HG02588 (cell line): Measurements from ENCODE around the gene APBA1.
A peak's percentile ranks its signal among the peaks of the same experiment; 100 is the strongest.

ENCODE experiments used
- ATAC-seq: cut with Tn5 transposase; IDR thresholded peaks from one replicate; pipeline ENCODE4 v1.9.1; 2021; ENCODE audit warnings: mild to moderate bottlenecking, moderate library complexity; ENCODE audit not compliant: unreplicated experiment

Gene APBA1

DNA sequence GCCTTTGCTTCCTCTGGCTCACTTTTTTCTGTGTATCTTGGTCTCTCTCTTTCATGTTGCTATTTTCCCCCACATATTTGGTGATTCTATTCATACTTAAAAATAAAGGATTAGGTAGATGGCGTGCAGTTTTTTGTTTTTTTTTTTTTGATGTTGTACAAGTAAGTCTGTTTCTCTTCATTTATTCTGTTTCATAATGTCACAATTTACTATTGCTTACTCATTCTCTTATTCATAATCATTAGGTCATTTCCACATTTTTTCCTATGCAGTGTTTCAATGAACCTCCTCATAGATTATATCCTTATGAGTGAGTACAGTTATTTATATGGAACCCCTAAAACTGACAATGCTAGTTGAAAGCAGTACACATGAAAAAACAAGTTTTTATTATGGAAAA is 136.3 kb downstream of the APBA1 start:
- ATAC-seq: no peak

DNA sequence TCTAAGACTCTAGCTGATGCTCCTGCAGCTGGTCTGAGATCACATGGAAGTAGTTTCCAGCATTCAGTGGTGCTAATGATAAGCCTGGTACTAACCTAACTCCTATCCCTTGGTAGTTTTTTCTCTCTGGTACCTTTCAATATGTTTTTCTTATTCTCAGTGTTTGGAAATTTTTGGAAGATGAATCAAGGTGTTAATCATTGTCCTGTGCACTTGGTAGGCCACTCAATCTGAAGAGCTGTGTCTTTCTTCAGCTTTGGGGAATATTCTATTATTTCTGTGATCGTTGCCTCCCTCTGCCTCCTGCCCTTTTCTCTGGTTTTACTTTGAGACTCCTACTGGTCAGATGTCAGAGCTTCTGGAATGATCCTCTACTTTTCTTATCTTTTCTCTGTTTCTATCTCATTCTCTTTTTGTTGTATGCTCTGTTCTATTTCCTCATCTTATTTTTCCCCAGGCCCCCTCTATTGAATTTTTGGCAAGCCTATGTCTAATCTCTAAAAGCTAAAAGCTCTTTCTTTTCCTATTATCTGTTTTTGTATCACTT is 136.8 kb downstream of the APBA1 start:
- ATAC-seq: no peak

DNA sequence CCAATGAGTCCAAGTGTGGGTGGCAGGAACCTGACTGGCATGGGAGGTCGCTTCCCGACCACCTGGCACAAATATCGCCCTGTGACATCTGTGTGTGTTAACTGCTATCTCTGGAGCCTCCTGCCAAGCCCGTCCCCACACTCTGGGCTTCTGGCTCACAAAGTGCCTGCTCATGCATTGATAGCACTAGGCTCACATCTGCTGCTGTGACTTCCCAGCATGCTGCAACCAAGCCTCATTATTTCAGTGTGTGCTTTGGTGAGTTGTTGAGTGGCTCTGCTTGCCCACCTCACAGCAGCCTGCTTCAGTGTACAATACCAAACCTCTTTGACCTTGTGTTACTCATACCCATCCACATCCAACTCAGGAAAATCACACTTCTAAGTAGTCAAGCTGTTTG is 139.8 kb downstream of the APBA1 start:
- ATAC-seq: no peak

- no peak for ATAC-seq
These were observed 144.7 kb downstream of the APBA1 start for GRCh38 chr9:69527454-69527853.

DNA sequence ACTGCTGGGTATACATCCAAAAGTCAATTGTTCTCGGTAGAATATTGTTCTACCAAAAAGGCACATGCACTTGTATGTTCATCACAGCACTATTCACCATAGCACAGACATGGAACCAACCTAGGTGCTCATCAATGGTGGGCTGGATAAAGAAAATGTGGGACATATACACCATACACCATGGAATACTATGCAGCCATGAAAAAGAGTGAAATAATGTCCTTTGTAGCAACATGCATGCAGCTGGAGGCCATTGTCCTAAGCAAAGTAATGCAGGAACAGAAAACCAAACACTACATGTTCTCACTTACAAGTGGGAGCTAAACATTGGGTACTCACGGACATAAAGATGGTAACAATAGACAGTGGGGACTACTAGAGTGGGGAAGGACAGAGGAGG is 145.5 kb downstream of the APBA1 start:
- ATAC-seq: no peak

DNA sequence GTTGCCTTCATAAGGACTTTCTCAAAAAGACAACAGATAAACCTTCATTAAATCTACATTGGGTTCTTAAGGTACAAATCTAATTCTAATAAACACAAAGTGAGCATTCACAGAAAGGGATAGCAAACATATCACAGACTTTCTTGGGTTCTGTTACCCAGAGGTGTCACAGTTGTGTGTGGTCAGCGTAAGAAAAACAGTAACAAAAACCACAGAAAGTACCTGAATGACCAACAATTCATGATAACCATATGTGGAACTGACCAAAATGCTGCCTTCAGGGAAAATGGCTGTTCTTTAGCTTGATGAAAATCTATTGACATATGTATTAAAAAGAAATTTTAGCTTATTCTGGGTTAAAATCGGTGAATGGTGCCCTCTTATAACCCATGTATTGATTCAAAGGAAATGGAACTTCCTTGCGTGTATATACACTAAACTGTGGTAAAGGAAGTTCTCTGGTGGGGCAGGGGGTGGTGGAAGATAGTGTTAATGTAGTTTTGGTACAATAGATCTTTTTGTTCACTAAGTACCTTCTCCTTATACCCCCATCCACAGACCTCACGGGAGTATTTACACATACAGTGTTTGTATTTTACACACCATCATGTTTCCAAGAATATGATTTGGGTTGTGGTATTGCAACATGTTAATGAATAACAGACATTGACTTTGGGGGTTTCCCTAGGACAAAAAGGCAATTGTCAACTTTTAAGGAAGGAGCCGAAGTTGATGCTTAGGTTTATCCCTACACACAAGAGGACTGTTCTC is 152.5 kb downstream of the APBA1 start:
- peak; percentile 85 for ATAC-seq

DNA sequence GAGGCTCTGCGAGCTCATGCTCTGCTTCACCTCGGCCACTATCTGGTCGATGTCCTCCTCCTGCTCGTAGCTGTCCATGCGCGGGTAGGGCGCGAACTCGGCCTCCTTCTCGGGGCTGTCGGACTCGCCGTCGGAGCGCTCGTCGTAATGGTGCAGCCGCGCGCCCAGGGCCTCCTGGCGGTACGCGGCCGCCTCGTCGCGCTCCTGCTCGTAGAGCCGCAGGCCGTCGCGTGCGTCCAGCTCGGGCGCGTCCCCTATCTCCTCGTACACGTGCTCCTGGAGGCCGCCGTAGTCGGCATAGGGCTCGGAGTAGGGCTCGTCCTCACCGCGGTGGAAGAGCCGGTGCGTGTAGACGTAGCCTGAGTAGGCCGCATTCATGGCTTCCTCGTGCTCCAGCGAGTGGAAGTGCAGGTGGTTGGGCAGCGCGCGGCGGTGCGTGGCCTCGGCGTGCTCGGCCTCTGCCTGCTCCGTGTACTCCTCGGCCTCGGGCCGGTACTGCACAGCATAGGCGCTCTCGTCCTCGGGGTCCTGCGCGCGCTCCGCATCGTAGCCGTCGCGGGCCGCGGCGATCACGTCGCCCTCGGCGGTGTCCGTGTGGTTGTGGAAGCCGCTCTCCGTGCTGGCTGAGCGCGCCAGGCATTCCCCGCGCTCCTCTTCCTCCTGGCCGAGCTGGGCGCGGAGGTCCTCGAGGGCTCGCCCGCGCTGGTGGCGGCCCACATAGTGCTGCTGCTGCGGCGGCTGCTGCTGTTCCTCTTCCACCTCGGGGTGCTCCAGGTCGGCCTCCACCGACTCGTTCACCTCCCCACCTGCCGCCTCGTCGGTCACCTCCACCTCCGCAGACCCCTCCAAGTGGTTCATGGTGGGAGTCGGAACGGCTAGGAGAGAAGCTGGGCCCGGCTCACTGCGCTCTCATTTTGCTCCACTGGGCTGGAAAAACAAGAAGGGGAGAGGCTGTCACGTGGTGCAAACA is 155.5 kb downstream of the APBA1 start:
- no peak for ATAC-seq

- no peak for ATAC-seq
These were observed 156.4 kb downstream of the APBA1 start for GRCh38 chr9:69515810-69516209.

- ATAC-seq: no peak
These were observed 158.9 kb downstream of the APBA1 start for GRCh38 chr9:69513141-69513820.

DNA sequence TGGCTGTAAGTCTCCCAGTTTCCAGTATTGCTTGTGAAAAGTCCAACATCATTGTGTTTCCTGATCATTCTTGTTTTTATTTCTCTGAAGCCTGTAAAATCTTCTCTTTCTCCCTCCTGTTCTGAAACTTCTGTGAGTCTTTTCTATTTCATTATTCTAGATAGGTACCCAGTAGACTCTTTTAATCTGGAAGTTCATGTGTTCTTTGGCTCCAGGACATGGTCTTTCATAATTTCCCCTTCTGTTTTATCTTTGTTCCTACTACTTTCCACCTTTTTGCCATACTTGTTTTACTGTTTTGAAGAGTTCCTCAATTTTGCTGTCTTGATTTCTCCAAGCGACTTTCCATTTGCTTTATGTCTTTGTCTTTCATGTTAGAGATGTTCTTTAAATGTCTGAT is 168.1 kb downstream of the APBA1 start:
- ATAC-seq: no peak

DNA sequence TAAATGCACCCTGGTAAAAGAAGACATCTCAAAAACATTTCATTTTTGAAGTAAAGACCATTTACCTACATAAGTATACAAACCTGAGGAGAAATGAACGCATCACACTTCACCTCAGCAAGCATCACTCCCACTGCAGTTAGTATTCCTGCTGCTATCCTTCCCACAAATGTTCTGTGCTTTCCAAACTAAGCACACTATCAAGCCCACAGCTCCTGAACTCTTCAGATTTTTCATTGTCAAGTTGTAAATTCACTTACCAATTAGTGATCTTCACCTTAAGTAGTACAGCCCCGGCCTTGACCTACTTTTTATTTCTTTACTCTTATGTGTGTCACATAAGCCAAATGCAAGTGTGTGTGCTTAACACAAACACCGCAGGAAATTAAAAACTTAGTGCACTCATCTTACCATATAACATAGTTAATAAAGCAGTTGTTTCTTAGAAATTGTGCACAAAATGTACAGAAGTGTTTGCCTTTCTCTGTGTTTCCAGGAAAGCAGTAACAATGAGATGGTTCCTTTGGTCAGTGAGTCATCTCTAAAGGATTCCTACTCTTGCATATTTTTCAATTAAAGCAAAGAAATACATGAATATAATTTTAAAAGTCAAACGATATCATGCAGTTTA is 169.4 kb downstream of the APBA1 start:
- ATAC-seq: no peak

DNA sequence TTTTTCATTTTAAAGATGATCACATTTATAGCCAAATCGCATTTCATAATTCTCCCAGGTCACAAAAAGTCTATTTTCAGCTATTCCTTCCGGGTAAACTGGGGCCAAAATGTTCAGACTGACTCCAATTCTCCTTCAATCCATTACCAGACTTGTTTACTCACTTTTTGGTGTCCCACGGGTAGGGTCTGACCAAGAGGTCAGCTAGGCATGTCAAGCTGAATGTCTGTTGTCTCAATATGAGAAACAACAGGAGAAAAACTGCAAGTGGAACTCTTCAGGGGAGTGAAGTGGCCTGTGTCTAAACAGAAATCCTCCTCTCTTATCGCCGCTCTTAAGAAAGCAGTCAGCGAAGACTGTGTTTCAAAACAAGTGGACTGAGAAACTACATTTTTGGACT is 171.3 kb downstream of the APBA1 start:
- no peak for ATAC-seq

DNA sequence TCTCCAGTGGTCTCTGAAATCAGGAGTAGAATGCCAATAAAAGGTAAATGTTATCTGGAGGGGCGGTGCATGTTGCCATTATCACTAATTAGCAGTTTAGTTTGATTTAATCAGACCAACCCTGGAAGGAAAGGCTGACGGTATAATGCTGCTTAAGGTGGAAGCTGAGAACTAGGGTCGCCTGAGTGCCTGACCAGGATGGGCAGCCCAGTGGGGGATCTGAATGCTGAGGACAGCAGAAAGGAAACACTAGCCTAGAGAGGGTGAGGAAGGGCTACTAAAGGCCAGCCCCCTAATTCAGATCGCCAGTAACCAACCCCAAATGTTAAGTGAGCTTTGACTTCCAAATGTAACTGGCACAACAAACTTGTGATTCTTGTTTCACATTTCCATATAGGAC is 172.2 kb downstream of the APBA1 start:
- ATAC-seq: no peak

- no peak for ATAC-seq
These were observed 172.8 kb downstream of the APBA1 start for GRCh38 chr9:69499407-69499806.

DNA sequence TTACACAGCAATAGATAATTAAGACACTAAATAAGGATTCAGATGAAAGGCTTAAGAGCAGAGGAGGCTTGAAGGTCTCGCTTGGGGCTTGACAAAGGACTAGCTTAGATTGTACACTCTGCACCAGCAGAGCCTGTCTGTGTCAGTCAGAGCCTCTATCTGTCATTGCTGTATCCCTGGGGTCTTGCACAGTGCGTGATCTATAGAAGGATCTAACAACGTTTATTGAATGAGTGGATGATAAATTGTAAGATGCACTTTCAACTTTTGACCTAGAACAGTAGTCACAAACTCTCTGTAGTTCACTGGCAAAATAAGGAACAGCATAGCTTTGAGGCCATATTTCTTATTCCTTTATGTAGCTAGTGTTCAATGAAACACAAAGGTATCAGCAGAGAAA is 173.7 kb downstream of the APBA1 start:
- ATAC-seq: no peak

DNA sequence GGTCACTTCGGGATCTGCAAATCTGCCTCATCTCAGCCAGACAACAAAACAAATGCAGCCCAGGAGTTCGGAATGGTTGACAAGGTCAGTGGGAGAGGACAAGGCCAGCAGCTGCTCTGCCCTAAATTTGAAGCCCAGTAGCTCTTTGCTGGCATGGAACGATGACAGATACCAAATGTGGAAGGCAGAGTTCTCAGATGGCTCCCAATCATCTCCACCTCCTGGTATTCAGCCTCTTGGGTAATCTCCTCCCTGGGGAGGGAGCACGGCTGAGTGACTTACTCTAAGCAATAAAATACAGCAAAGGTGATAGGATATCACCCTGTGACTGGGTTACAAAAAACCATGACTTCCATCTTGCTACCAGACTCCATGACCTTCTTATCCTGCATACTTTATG is 174.4 kb downstream of the APBA1 start:
- no peak for ATAC-seq

- ATAC-seq: no peak
These were observed 175.2 kb downstream of the APBA1 start for GRCh38 chr9:69496846-69497450.

DNA sequence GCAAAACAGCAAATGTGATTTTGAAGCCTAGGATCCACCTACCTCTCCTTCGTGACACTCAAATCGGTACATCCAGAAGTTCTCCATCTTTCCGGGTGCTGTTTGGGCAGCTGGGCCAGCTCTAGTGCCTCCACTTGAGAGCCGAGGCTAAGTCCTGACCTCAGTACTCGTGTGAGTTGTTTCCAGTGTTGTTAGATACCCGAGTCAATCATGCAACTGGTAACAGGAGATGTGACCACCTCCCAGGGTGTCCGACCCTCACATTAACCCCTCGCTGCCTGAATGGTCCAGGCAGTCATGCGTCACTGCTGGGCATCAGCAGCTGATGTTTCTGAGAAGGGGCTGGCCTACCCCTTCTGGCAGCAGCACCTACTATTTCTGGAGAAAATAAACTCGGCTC is 176.9 kb downstream of the APBA1 start:
- no peak for ATAC-seq

GRCh38 chr9:69494763-69495162 is 177.4 kb downstream of the APBA1 start:
- ATAC-seq: no peak

DNA sequence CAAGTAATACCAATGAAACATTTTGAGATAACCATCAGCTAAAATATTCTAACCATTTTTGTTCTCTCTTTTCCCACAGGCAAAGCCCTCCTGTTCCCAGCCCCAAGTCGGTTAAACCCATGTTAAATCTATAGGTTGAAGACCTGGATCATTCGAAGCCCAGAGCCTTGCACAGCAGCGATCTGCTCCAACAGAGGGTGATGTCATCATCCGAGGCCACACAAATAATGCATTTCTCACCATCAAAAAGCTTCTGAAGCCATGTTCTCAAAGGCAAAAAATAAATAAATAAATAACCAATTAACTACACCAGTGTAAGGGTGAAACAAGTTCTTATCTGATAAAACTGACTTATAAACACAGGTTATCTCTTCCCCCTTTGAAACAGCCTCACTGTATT is 178.0 kb downstream of the APBA1 start:
- ATAC-seq: no peak
